IMR-90 (cell line): ENCODE measurements around the gene ANKRD13D. TPM values are rescaled to one million over a fixed set of nuclear protein-coding genes. Genes with fewer than 3 reads are reported as not detected.

Source experiments
- ATAC-seq: fragments of 200-7000 bp; cut with Tn5 transposase; 2 replicates; pipeline ENCODE4 v1.9.1; 2020; ENCODE audit warnings: low read depth, mild to moderate bottlenecking, moderate library complexity
- BruUV-seq: library from RNA; stranded (reverse); fragments of 400-500 nt; replicated peaks from 2 replicates; lab custom pipeline; 2021; lab: Mats Ljungman, UMichigan
- CTCF ChIA-PET: fragments of 300-600 bp; formaldehyde crosslinking; extraction: SDS; loops from one replicate; lab custom pipeline; 2021; ENCODE audit warnings: antibody characterized with exemption; lab: Yijun Ruan, JAX
- POLR2A ChIA-PET: fragments of 300-600 bp; sonication (Branson Sonifier 250); formaldehyde crosslinking; loops from one replicate; lab custom pipeline; 2022; ENCODE audit warnings: antibody characterized with exemption; ENCODE audit not compliant: unreplicated experiment; lab: Charles Lee
- DNase-seq: peaks from one replicate; pipeline ENCODE4 v3.0.0; 2013
- H2AFZ ChIP-seq: replicated peaks from 2 replicates; pipeline ENCODE3; 2013; ENCODE audit warnings: low read length, mild to moderate bottlenecking; ENCODE audit not compliant: poor library complexity
- H2AK5ac ChIP-seq: 2 replicates; pipeline ENCODE4 v1.6.1; 2013; ENCODE audit warnings: low read depth, low read length, inconsistent platforms
- H2AK9ac ChIP-seq: replicated peaks from 2 replicates; pipeline ENCODE3; 2013; ENCODE audit warnings: mild to moderate bottlenecking, low read depth, low read length, moderate library complexity; ENCODE audit not compliant: poor library complexity
- H2BK120ac ChIP-seq: 2 replicates; pipeline ENCODE4 v1.6.1; 2013; ENCODE audit warnings: low read depth, low read length, inconsistent platforms
- H2BK15ac ChIP-seq: 3 replicates; pipeline ENCODE4 v1.6.1; 2013; ENCODE audit warnings: low read depth, low read length, inconsistent platforms
- H2BK20ac ChIP-seq: 2 replicates; pipeline ENCODE4 v1.6.1; 2013; ENCODE audit warnings: low read depth, mild to moderate bottlenecking, inconsistent platforms, low read length, moderate library complexity
- H2BK5ac ChIP-seq: 2 replicates; pipeline ENCODE4 v1.6.1; 2013; ENCODE audit warnings: mild to moderate bottlenecking, low read depth, low read length, inconsistent platforms; ENCODE audit not compliant: poor library complexity, severe bottlenecking
- H3K14ac ChIP-seq: replicated peaks from 2 replicates; pipeline ENCODE4 v1.6.1; 2013; ENCODE audit warnings: low read depth, low read length, inconsistent platforms
- H3K18ac ChIP-seq: 2 replicates; pipeline ENCODE4 v1.6.1; 2013; ENCODE audit warnings: low read depth, low read length, control low read depth
- H3K23ac ChIP-seq: 2 replicates; pipeline ENCODE4 v1.6.1; 2013; ENCODE audit warnings: low read depth, low read length, inconsistent platforms
- H3K27ac ChIP-seq: 2 replicates; pipeline ENCODE4 v1.5.1; 2013; ENCODE audit warnings: mild to moderate bottlenecking, control low read depth, low read length; ENCODE audit not compliant: insufficient read depth
- H3K27me3 ChIP-seq: 2 replicates; pipeline ENCODE4 v1.6.1; 2013; ENCODE audit warnings: low read length; ENCODE audit not compliant: control insufficient read depth, insufficient read depth
- H3K36me3 ChIP-seq: 2 replicates; pipeline ENCODE4 v1.6.1; 2013; ENCODE audit warnings: low read length, mixed read lengths; ENCODE audit not compliant: control insufficient read depth, insufficient read depth
- H3K4ac ChIP-seq: 2 replicates; pipeline ENCODE4 v1.6.1; 2013; ENCODE audit warnings: low read depth, low read length, inconsistent platforms
- H3K4me1 ChIP-seq: 2 replicates; pipeline ENCODE4 v1.6.1; 2013; ENCODE audit warnings: low read length, mixed read lengths; ENCODE audit not compliant: control insufficient read depth, insufficient read depth
- H3K4me2 ChIP-seq: 2 replicates; pipeline ENCODE4 v1.6.1; 2013; ENCODE audit warnings: low read depth, mild to moderate bottlenecking, control low read depth, low read length, moderate library complexity
- H3K4me3 ChIP-seq: 2 replicates; pipeline ENCODE4 v1.5.1; 2013; ENCODE audit warnings: low read depth, mild to moderate bottlenecking, control low read depth, low read length, moderate library complexity; ENCODE audit not compliant: insufficient read depth
- H3K56ac ChIP-seq: 2 replicates; pipeline ENCODE4 v1.6.1; 2013; ENCODE audit warnings: low read length, inconsistent platforms; ENCODE audit not compliant: insufficient read depth; ENCODE audit errors: extremely low read depth
- H3K79me1 ChIP-seq, 2 experiments: 2 replicates each; pipeline ENCODE4 v1.6.1; 2013; ENCODE audit warnings: low read length in 2 of 2, inconsistent platforms in 1 of 2, low read depth in 1 of 2
- H3K9ac ChIP-seq: 2 replicates; pipeline ENCODE4 v1.6.1; 2013; ENCODE audit warnings: low read depth, low read length, control low read depth
- H3K9me1 ChIP-seq: 2 replicates; pipeline ENCODE4 v1.6.1; 2013; ENCODE audit warnings: low read length, inconsistent platforms; ENCODE audit not compliant: insufficient read depth
- H3K9me3 ChIP-seq: 2 replicates; pipeline ENCODE4 v1.6.1; 2013; ENCODE audit warnings: low read length; ENCODE audit not compliant: control insufficient read depth, insufficient read depth
- H4K20me1 ChIP-seq: 2 replicates; pipeline ENCODE4 v1.6.1; 2013; ENCODE audit warnings: low read length, inconsistent platforms; ENCODE audit not compliant: insufficient read depth
- H4K5ac ChIP-seq: 2 replicates; pipeline ENCODE4 v1.6.1; 2013; ENCODE audit warnings: mild to moderate bottlenecking, low read depth, low read length, control low read depth
- H4K8ac ChIP-seq, 2 experiments: 2 replicates each; pipeline ENCODE4 v1.6.1; 2013; ENCODE audit warnings: low read depth in 2 of 2, low read length in 2 of 2, control low read depth in 1 of 2, inconsistent platforms in 1 of 2
- H4K91ac ChIP-seq: 2 replicates; pipeline ENCODE4 v1.6.1; 2013; ENCODE audit warnings: low read depth, low read length, inconsistent platforms; ENCODE audit not compliant: insufficient read depth
- BHLHE40 ChIP-seq: fragments of 150-350 bp; IDR thresholded peaks from 2 replicates; pipeline ENCODE4 v1.6.1; 2016; ENCODE audit warnings: mild to moderate bottlenecking, low read depth, low read length
- CEBPB ChIP-seq: IDR thresholded peaks from 2 replicates; pipeline ENCODE4 v1.6.1; 2012; ENCODE audit warnings: low read depth, low read length, improper control_type of control experiment
- CHD1 ChIP-seq: IDR thresholded peaks from 2 replicates; pipeline ENCODE4 v1.6.1; 2012; ENCODE audit warnings: low read depth, low read length, improper control_type of control experiment
- FOS ChIP-seq: fragments of 150-350 bp; IDR thresholded peaks from 2 replicates; pipeline ENCODE4 v1.6.1; 2016; ENCODE audit warnings: low read depth, low read length
- MAFK ChIP-seq: IDR thresholded peaks from 2 replicates; pipeline ENCODE4 v1.6.1; 2012; ENCODE audit warnings: low read depth, low read length, improper control_type of control experiment
- MAZ ChIP-seq: IDR thresholded peaks from 2 replicates; pipeline ENCODE4 v1.6.1; 2012; ENCODE audit warnings: low read depth, mild to moderate bottlenecking, low read length, improper control_type of control experiment, moderate library complexity, borderline replicate concordance
- MXI1 ChIP-seq: IDR thresholded peaks from 2 replicates; pipeline ENCODE4 v1.6.1; 2012; ENCODE audit warnings: low read depth, mild to moderate bottlenecking, low read length, moderate library complexity, borderline replicate concordance
- NFE2L2 ChIP-seq: fragments of 150-350 bp; IDR thresholded peaks from 2 replicates; pipeline ENCODE4 v1.6.1; 2016; ENCODE audit warnings: low read depth, mild to moderate bottlenecking, low read length
- POLR2A ChIP-seq: IDR thresholded peaks from 2 replicates; pipeline ENCODE4 v1.6.1; 2012; ENCODE audit warnings: mild to moderate bottlenecking, low read depth, low read length
- RAD21 ChIP-seq: IDR thresholded peaks from 2 replicates; pipeline ENCODE4 v1.6.1; 2012; ENCODE audit warnings: low read length, improper control_type of control experiment
- RCOR1 ChIP-seq: IDR thresholded peaks from 2 replicates; pipeline ENCODE4 v1.6.1; 2012; ENCODE audit warnings: mild to moderate bottlenecking, low read length, improper control_type of control experiment; ENCODE audit not compliant: insufficient replicate concordance
- RFX5 ChIP-seq: IDR thresholded peaks from 2 replicates; pipeline ENCODE4 v1.8.0; 2012; ENCODE audit warnings: low read depth, mild to moderate bottlenecking, low read length, moderate library complexity
- SMC3 ChIP-seq: fragments of 150-350 bp; IDR thresholded peaks from 2 replicates; pipeline ENCODE4 v1.6.1; 2016; ENCODE audit warnings: low read depth, mild to moderate bottlenecking, antibody characterized with exemption, low read length, moderate library complexity
- WGBS, 2 experiments: methylation state at CpG; one replicate each; pipeline versions ENCODE4 v1.1.5 to v1.1.7; 2013; ENCODE audit warnings: missing lambda C conversion rate in 2 of 2; ENCODE audit not compliant: insufficient read length in 1 of 2; ENCODE audit errors: extremely low coverage in 2 of 2; 5-methylcytosine and 5-hydroxymethylcytosine counted together
- dilution Hi-C: fragments of 300-500 bp; cut with HindIII; formaldehyde crosslinking; loops from one replicate; pipeline ENCODE4 v1.14.3; 2018; ENCODE audit warnings: low sequenced_read_pairs; ENCODE audit not compliant: unreplicated experiment
- in situ Hi-C: fragments of 300-500 bp; cut with MboI; formaldehyde crosslinking; loops from 3 replicates; pipeline ENCODE4 v1.14.3; 2019; ENCODE audit warnings: low sequenced_read_pairs, inconsistent platforms, mixed read lengths
- intact Hi-C: fragments of 100-400 bp; cut with micrococcal nuclease; formaldehyde crosslinking; loops from 2 replicates; pipeline ENCODE4 v1.10.0; 2022
- polyA plus RNA-seq, 3 experiments: library from polyadenylated mRNA; depleted of rRNA; stranded (reverse); fragments of >200 nt; gene quantifications; 2 replicates each; pipeline ENCODE4 v1.2.3, GENCODE V29; 2012; ENCODE audit warnings: low replicate concordance in 1 of 3
- total RNA-seq: library from RNA; depleted of rRNA; stranded (reverse); fragments of >200 nt; gene quantifications from 2 replicates; pipeline ENCODE4 v1.2.3, GENCODE V29; 2012
- TF ChIP-seq, protein P1 (sequence below): conservative IDR thresholded peaks from 2 replicates; pipeline ENCODE4 v1.5.1; 2012; ENCODE audit warnings: mild to moderate bottlenecking, low read depth, low read length, improper control_type of control experiment
- TF ChIP-seq, protein P2 (sequence below): fragments of 150-350 bp; IDR thresholded peaks from 2 replicates; pipeline ENCODE4 v1.6.1; 2016; ENCODE audit warnings: low read depth, mild to moderate bottlenecking, low read length, moderate library complexity, borderline replicate concordance
- TF ChIP-seq, protein P3 (sequence below): fragments of 150-350 bp; IDR thresholded peaks from 2 replicates; pipeline ENCODE4 v1.6.1; 2017; ENCODE audit warnings: mild to moderate bottlenecking, antibody characterized with exemption, low read length, low read depth

The ANKRD13D gene
- total and polyA plus RNA-seq, 2 of the 4 experiments (the other 2 are of a cell fraction), result 7.3 to 38.4 TPM

DNA sequence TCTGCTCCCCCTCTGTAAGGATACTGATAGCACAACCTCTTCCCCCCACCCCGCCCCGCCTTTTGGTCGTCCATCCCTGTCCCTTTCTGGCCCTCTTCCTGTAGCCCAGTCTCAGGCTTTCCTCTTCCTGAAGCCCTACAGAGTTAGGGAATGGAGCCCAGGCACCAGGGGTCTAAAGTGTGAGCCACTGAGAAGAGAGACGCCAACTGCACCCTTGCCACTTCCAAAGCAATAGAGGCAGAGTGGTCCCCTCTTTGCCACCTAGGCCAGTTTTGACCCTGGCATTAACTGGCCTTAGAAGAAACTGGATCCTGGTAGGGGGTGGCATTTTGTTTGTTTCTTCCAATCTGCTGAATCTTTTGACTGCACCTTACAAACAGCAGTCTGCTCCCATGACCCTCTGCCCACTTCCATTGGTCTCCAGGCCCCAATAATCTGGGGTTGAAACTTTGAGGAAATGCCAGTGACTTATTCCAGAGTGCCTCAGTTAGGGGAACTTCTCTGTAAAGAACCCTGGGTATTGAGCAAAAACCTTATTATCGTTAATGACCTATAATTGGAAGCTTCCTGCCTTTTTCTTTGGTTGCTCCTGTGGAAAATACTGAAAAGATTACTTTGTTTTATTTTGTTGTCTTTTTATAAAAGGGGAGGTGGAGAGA, 32.5 kb upstream of the ANKRD13D start:
- H3K56ac ChIP-seq, result no peak overlapping the region
- peaks cover 18 to 21% of the 10 kb centered on the region in 2 experiments; a peak in 3 of 4 replicates for H3K79me1 ChIP-seq
- 0 out of 2 replicates have a peak, but pooled peaks cover 2% of the 10 kb centered on the region for H3K9me1 ChIP-seq
- no peak overlapping the region for H3K18ac ChIP-seq
- H3K23ac ChIP-seq, result no peak overlapping the region
- H4K91ac ChIP-seq, result no peak overlapping the region
- no peak for DNase-seq
- no peak overlapping the region for H4K8ac ChIP-seq
- no peak overlapping the region for H3K27ac ChIP-seq
- ChIA-PET CTCF (no interaction called here), POLR2A (no interaction called here)
- H3K14ac ChIP-seq, result no peak overlapping the region
- peaks cover 49% of the 10 kb centered on the region for H3K36me3 ChIP-seq
- H2AFZ ChIP-seq, result no peak overlapping the region
- no peak overlapping the region for H2AK9ac ChIP-seq
- no peaks in the 10 kb centered on the region for H3K27me3 ChIP-seq
- TSS peak; percentile 56 for BruUV-seq
- H4K5ac ChIP-seq, result no peak overlapping the region
- H2BK20ac ChIP-seq, result no peak overlapping the region
- WGBS, 2 experiments, result no CpG with 5 or more reads among the region's 5 CpGs
- no peak overlapping the region for H2BK15ac ChIP-seq
- H2BK120ac ChIP-seq, result no peak overlapping the region
- no peak overlapping the region for H2BK5ac ChIP-seq
- no peak overlapping the region for H3K9ac ChIP-seq
- intact Hi-C loops (no loop called here), dilution Hi-C loops (no loop called here), in situ Hi-C loops (no loop called here)
- no peak overlapping the region for H3K4me2 ChIP-seq
- H3K9me3 ChIP-seq, result no peaks in the 10 kb centered on the region
- no peaks in the 10 kb centered on the region; the same call in 1 of the 2 replicates for H4K20me1 ChIP-seq
- no peak for TF ChIP-seq RCOR1
- no peak for TF ChIP-seq MAFK
- TF ChIP-seq, protein P1, sequence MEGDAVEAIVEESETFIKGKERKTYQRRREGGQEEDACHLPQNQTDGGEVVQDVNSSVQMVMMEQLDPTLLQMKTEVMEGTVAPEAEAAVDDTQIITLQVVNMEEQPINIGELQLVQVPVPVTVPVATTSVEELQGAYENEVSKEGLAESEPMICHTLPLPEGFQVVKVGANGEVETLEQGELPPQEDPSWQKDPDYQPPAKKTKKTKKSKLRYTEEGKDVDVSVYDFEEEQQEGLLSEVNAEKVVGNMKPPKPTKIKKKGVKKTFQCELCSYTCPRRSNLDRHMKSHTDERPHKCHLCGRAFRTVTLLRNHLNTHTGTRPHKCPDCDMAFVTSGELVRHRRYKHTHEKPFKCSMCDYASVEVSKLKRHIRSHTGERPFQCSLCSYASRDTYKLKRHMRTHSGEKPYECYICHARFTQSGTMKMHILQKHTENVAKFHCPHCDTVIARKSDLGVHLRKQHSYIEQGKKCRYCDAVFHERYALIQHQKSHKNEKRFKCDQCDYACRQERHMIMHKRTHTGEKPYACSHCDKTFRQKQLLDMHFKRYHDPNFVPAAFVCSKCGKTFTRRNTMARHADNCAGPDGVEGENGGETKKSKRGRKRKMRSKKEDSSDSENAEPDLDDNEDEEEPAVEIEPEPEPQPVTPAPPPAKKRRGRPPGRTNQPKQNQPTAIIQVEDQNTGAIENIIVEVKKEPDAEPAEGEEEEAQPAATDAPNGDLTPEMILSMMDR, result no peak
- TF ChIP-seq SMC3, result no peak
- TF ChIP-seq RFX5, result no peak
- TF ChIP-seq, protein P2, sequence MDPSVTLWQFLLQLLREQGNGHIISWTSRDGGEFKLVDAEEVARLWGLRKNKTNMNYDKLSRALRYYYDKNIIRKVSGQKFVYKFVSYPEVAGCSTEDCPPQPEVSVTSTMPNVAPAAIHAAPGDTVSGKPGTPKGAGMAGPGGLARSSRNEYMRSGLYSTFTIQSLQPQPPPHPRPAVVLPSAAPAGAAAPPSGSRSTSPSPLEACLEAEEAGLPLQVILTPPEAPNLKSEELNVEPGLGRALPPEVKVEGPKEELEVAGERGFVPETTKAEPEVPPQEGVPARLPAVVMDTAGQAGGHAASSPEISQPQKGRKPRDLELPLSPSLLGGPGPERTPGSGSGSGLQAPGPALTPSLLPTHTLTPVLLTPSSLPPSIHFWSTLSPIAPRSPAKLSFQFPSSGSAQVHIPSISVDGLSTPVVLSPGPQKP, result no peak
- no peak for TF ChIP-seq MXI1
- TF ChIP-seq CHD1, result no peak
- no peak for TF ChIP-seq FOS
- no peak for TF ChIP-seq MAZ
- no peak for TF ChIP-seq POLR2A
- no peak for TF ChIP-seq BHLHE40
- no peak for TF ChIP-seq RAD21
- TF ChIP-seq NFE2L2, result no peak
- TF ChIP-seq CEBPB, result no peak
- TF ChIP-seq, protein P3, sequence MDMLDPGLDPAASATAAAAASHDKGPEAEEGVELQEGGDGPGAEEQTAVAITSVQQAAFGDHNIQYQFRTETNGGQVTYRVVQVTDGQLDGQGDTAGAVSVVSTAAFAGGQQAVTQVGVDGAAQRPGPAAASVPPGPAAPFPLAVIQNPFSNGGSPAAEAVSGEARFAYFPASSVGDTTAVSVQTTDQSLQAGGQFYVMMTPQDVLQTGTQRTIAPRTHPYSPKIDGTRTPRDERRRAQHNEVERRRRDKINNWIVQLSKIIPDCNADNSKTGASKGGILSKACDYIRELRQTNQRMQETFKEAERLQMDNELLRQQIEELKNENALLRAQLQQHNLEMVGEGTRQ, result no peak
- H3K4ac ChIP-seq, result no peak overlapping the region
- H2AK5ac ChIP-seq, result no peak overlapping the region
- no peak for ATAC-seq
- H3K4me1 ChIP-seq, result peaks cover 2% of the 10 kb centered on the region; the same call in 1 of the 2 replicates
- no peak overlapping the region for H3K4me3 ChIP-seq
